Measurements from ENCODE around the gene SSH2. TPM values are rescaled to one million over a fixed set of nuclear protein-coding genes. Genes with fewer than 3 reads are reported as not detected.
"Not testable (repeated sequence)": the region's sequence is repeated elsewhere in the genome, so short reads cannot be mapped to it uniquely, and the experiment has no call there.

Gene SSH2
- total RNA-seq, 6 donors from 2014 or later = 55.4 to 82.9 (median 67.8) TPM

- H3K36me3 ChIP-seq = no peaks in the 10 kb centered on the region
- H3K27me3 ChIP-seq = no peaks in the 10 kb centered on the region
- peaks cover 0 to 2% (median 2%) of the 10 kb centered on the region in 4 donors for H3K4me1 ChIP-seq
- DNase-seq (no peak), ATAC-seq (ENCODE audit: low FRiP score in 2 of 2) (no peak)
- TF ChIP-seq POLR2A (IDR thresholded peaks at IDR 0.05) = no peak
- no peak for TF ChIP-seq POLR2AphosphoS5 (IDR thresholded peaks at IDR 0.05)
- TF ChIP-seq CTCF (IDR thresholded peaks at IDR 0.05) = no peak
- TF ChIP-seq EP300 (IDR thresholded peaks at IDR 0.05) = no peak
- WGBS, 2 donors = 70 to 82% methylated on average over 2 of the region's 2 CpGs
- H3K9me3 ChIP-seq = no peaks in the 10 kb centered on the region
- H3K4me3 ChIP-seq = no peak overlapping the region
- H3K27ac ChIP-seq = no peak overlapping the region
Measured at GRCh38 chr17:29936724-29937123, 6.7 kb upstream of the SSH2 start.

DNA sequence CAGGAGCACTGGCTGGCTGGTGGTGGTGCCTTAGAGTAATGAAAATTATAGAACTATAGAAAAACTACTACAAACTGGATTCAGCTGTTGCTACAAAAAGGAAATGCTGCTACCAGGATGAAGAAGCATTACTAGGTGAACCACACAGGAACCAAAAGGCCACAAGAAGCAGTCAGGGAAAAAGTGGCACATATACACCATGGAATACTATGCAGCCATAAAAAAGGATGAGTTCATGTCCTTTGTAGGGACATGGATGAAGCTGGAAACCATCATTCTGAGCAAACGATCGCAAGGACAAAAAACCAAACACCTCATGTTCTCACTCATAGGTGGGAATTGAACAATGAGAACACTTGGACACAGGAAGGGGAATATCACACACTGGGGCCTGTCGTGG, 5.9 kb upstream of the SSH2 start:
- H3K4me1 ChIP-seq = peaks cover 3 to 10% (median 10%) of the 10 kb centered on the region in 4 donors
- H3K4me3 ChIP-seq; H3K9me3 ChIP-seq; ATAC-seq (ENCODE audit: low FRiP score in 2 of 2); DNase-seq; H3K36me3 ChIP-seq; H3K27me3 ChIP-seq; H3K27ac ChIP-seq: not testable (repeated sequence)
- WGBS, 2 donors = 84 to 90% methylated on average over 3 of the region's 3 CpGs

GRCh38 chr17:29933379-29933778, 3.4 kb upstream of the SSH2 start:
- H3K4me3 ChIP-seq = no peak overlapping the region
- H3K36me3 ChIP-seq = no peaks in the 10 kb centered on the region
- H3K27ac ChIP-seq = no peak overlapping the region
- no peak for TF ChIP-seq CTCF (IDR thresholded peaks at IDR 0.05)
- TF ChIP-seq POLR2AphosphoS5 (IDR thresholded peaks at IDR 0.05) = no peak
- TF ChIP-seq EP300 (IDR thresholded peaks at IDR 0.05) = no peak
- TF ChIP-seq POLR2A (IDR thresholded peaks at IDR 0.05) = no peak
- 26 to 37% methylated on average over 2 of the region's 2 CpGs for WGBS, 2 donors
- no peak for DNase-seq
- H3K9me3 ChIP-seq = no peaks in the 10 kb centered on the region
- H3K27me3 ChIP-seq = no peaks in the 10 kb centered on the region
- ATAC-seq (ENCODE audit: low FRiP score in 2 of 2) = no peak
- peaks cover 9 to 24% (median 18%) of the 10 kb centered on the region in 4 donors for H3K4me1 ChIP-seq

DNA sequence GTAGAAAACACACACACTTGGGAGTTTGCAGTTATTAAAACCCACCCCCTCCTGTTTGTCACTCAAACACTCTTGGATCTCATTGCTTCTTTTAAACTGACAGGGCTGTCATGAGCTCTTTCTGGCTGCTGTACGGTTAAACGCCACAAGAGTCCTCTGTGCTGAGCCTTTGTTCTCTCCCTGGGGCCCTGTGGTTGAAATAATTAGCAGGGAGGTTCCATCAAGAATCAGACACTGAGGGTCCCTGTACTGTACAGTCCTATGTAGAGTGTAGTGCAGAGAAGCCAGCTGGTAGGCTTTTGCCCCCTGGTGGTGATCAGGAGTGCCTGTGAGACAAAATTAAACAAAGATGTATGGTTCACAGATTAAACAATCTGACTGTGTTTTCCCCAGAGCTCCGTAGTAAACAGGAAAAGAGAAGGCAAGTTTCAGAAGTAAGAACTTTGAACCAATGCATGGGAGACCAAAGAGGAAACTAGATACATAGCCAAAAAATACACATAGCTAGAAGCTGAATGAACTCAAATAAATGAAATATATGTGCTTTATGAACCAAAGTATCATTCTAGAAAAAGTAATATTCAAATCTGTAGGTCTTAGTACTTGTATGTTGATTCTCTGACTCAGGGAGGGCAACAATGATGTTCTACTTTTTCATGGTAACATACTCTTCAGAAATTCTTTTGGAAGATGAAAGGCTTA, 1.4 kb upstream of the SSH2 start:
- WGBS, 2 donors = 0% methylated on average over 3 of the region's 3 CpGs
- DNase-seq = peak in 1 of 2 donors; percentile 85

More for the DNA sequence above, 1.4 kb upstream of the SSH2 start:
- Histone ChIP-seq H3K36me3 (no peaks in the 10 kb centered on the region), H3K4me3 (peak overlapping the region in 3 of 4 donors; percentile 92 to 98 (median 97)), H3K4me1 (peaks cover 24 to 39% (median 35%) of the 10 kb centered on the region in 4 donors), H3K27ac (peak overlapping the region in 2 of 4 donors; percentile 98 to 99), H3K27me3 (no peaks in the 10 kb centered on the region), H3K9me3 (no peaks in the 10 kb centered on the region)
- peak; percentile 80 to 92 for ATAC-seq (ENCODE audit: low FRiP score in 2 of 2)
- TF ChIP-seq CTCF (IDR thresholded peaks at IDR 0.05) (peak; percentile 73 to 89 (median 80)), POLR2A (IDR thresholded peaks at IDR 0.05) (no peak)
